Loucy (cell line): ENCODE data around the gene CELSR1.

Experiments
- H2AFZ ChIP-seq: fragments of 200-600 bp; sonication (generic); 2 replicates; pipeline ENCODE4 v1.6.0; 2016; ENCODE audit warnings: antibody characterized with exemption, mild to moderate bottlenecking, low read length, moderate library complexity
- H3F3A ChIP-seq: fragments of 200-600 bp; 2 replicates; pipeline ENCODE4 v1.6.0; 2016; ENCODE audit warnings: antibody characterized with exemption, low read depth, mild to moderate bottlenecking
- H3K27me3 ChIP-seq: fragments of 200-600 bp; sonication (generic); 2 replicates; pipeline ENCODE4 v1.6.1; 2014; ENCODE audit warnings: low read length, mild to moderate bottlenecking; ENCODE audit not compliant: insufficient read depth, poor library complexity, severe bottlenecking
- H3K36me3 ChIP-seq: fragments of 200-600 bp; sonication (generic); 2 replicates; pipeline ENCODE4 v1.6.1; 2016; ENCODE audit warnings: low read length; ENCODE audit not compliant: insufficient read depth
- H3K4me1 ChIP-seq: fragments of 200-600 bp; sonication (generic); 2 replicates; pipeline ENCODE4 v1.5.1; 2014; ENCODE audit warnings: low read length, mild to moderate bottlenecking; ENCODE audit not compliant: insufficient read depth, poor library complexity, severe bottlenecking
- H3K4me2 ChIP-seq: fragments of 200-600 bp; sonication (generic); 2 replicates; pipeline ENCODE4 v1.6.0; 2014; ENCODE audit warnings: antibody characterized with exemption, low read length, low read depth, mild to moderate bottlenecking; ENCODE audit not compliant: poor library complexity, severe bottlenecking
- H3K4me3 ChIP-seq: fragments of 200-600 bp; sonication (generic); 2 replicates; pipeline ENCODE4 v1.5.1; 2014; ENCODE audit warnings: low read length, mild to moderate bottlenecking, mixed read lengths; ENCODE audit not compliant: poor library complexity, severe bottlenecking
- H3K79me2 ChIP-seq: fragments of 200-600 bp; sonication (generic); 2 replicates; pipeline ENCODE4 v1.6.1; 2014; ENCODE audit warnings: low read length; ENCODE audit not compliant: insufficient read depth
- H3K9ac ChIP-seq: fragments of 200-600 bp; sonication (generic); 2 replicates; pipeline ENCODE4 v1.6.0; 2014; ENCODE audit warnings: mild to moderate bottlenecking, low read depth, low read length, moderate library complexity; ENCODE audit not compliant: poor library complexity, severe bottlenecking
- H3K9me2 ChIP-seq: fragments of 200-600 bp; sonication (generic); replicated peaks from 2 replicates; pipeline ENCODE4 v1.6.1; 2016; ENCODE audit warnings: low read depth, low read length, mixed read lengths
- H3K9me3 ChIP-seq: fragments of 200-600 bp; sonication (generic); 2 replicates; pipeline ENCODE4 v1.6.1; 2014; ENCODE audit warnings: mild to moderate bottlenecking, antibody characterized with exemption, low read length, low read depth; ENCODE audit not compliant: insufficient read depth
- H4K20me1 ChIP-seq: fragments of 200-600 bp; sonication (generic); 2 replicates; pipeline ENCODE4 v1.6.0; 2014; ENCODE audit warnings: antibody characterized with exemption, low read length, mild to moderate bottlenecking; ENCODE audit not compliant: insufficient read depth, poor library complexity, severe bottlenecking
- CTCF ChIP-seq: fragments of 200-600 bp; sonication (generic); conservative IDR thresholded peaks from 2 replicates; pipeline ENCODE4 v1.5.1; 2014; ENCODE audit warnings: mild to moderate bottlenecking, antibody characterized with exemption, low read length
- EZH2phosphoT487 ChIP-seq: fragments of 200-600 bp; IDR thresholded peaks from 2 replicates; pipeline ENCODE4 v1.6.1; 2018; ENCODE audit warnings: antibody characterized with exemption, mild to moderate bottlenecking, moderate library complexity, borderline replicate concordance

Gene CELSR1

GRCh38 chr22:46547883-46548244 lies 10.4 kb upstream of the CELSR1 start:
- Histone ChIP-seq H3K9me3 (no peaks in the 10 kb centered on the region), H4K20me1 (no peaks in the 10 kb centered on the region), H3K27me3 (no peaks in the 10 kb centered on the region), H3K9me2 (no peaks in the 10 kb centered on the region), H3K4me1 (peaks cover 3% of the 10 kb centered on the region), H3K4me3 (no peak overlapping the region), H3K36me3 (no peaks in the 10 kb centered on the region), H3K79me2 (no peaks in the 10 kb centered on the region), H3K9ac (no peak overlapping the region), H3F3A (no peaks in the 10 kb centered on the region), H3K4me2 (no peak overlapping the region), H2AFZ (no peak overlapping the region)
- TF ChIP-seq CTCF: no peak
- no peak for TF ChIP-seq EZH2phosphoT487

GRCh38 chr22:46547179-46547882 lies 9.9 kb upstream of the CELSR1 start:
- no peak overlapping the region for H3K4me2 ChIP-seq
- H3K4me1 ChIP-seq: peaks cover 3% of the 10 kb centered on the region
- H2AFZ ChIP-seq: no peak overlapping the region
- H3K9ac ChIP-seq: no peak overlapping the region
- no peaks in the 10 kb centered on the region for H3F3A ChIP-seq
- H3K9me2 ChIP-seq: no peaks in the 10 kb centered on the region
- H3K36me3 ChIP-seq: no peaks in the 10 kb centered on the region
- no peaks in the 10 kb centered on the region for H3K79me2 ChIP-seq
- no peaks in the 10 kb centered on the region for H4K20me1 ChIP-seq
- no peaks in the 10 kb centered on the region for H3K9me3 ChIP-seq
- TF ChIP-seq CTCF: no peak
- TF ChIP-seq EZH2phosphoT487: no peak
- no peaks in the 10 kb centered on the region for H3K27me3 ChIP-seq
- H3K4me3 ChIP-seq: no peak overlapping the region

GRCh38 chr22:46546466-46547178 lies 9.2 kb upstream of the CELSR1 start:
- H3K79me2 ChIP-seq: no peaks in the 10 kb centered on the region
- H3K9me2 ChIP-seq: no peaks in the 10 kb centered on the region
- no peak overlapping the region for H3K4me3 ChIP-seq
- no peak overlapping the region for H3K9ac ChIP-seq
- no peaks in the 10 kb centered on the region for H3K36me3 ChIP-seq
- no peaks in the 10 kb centered on the region for H3K27me3 ChIP-seq
- TF ChIP-seq CTCF: no peak
- H4K20me1 ChIP-seq: no peaks in the 10 kb centered on the region
- H3F3A ChIP-seq: no peaks in the 10 kb centered on the region
- no peak overlapping the region for H2AFZ ChIP-seq
- no peak overlapping the region for H3K4me2 ChIP-seq
- peaks cover 3% of the 10 kb centered on the region for H3K4me1 ChIP-seq
- no peaks in the 10 kb centered on the region for H3K9me3 ChIP-seq
